HEK293 (cell line): ENCODE data around the gene PCDH18.

Experiments used
- CTCF ChIA-PET: fragments of 350-600 bp; formaldehyde crosslinking; extraction: SDS; loops from one replicate; lab custom pipeline; 2021; ENCODE audit warnings: antibody characterized with exemption; lab: Yijun Ruan, JAX
- POLR2A ChIA-PET: fragments of 300-600 bp; formaldehyde crosslinking; extraction: SDS; loops from one replicate; lab custom pipeline; 2020; ENCODE audit warnings: antibody characterized with exemption, inconsistent platforms; lab: Yijun Ruan, JAX
- H3K27ac ChIP-seq: fragments of 200-500 bp; sonication (Bioruptor generic); 2 replicates; pipeline ENCODE4 v1.5.1; 2014; ENCODE audit warnings: low read depth, low read length, control low read depth, inconsistent platforms; ENCODE audit errors: extremely low read depth
- H3K36me3 ChIP-seq, 2 experiments: fragments of 200-500 bp in 1 of 2; sonication (Bioruptor generic) in 1 of 2; 1 replicate in 1 of 2; 2 replicates in 1 of 2; pipeline ENCODE4 v1.5.1; 2014 to 2017; ENCODE audit warnings: inconsistent platforms in 2 of 2, low read length in 2 of 2; ENCODE audit not compliant: control insufficient read depth in 2 of 2, insufficient read depth in 1 of 2
- H3K4me1 ChIP-seq: fragments of 200-500 bp; sonication (Bioruptor generic); 2 replicates; pipeline ENCODE4 v1.5.1; 2014; ENCODE audit warnings: mild to moderate bottlenecking, low read length, inconsistent platforms; ENCODE audit not compliant: control insufficient read depth, insufficient read depth
- H3K4me3 ChIP-seq: 2 replicates; pipeline ENCODE4 v1.5.1; 2011; ENCODE audit warnings: low read depth, mild to moderate bottlenecking, control low read depth, low read length, moderate library complexity
- H3K9me3 ChIP-seq: fragments of 200-500 bp; sonication (Bioruptor generic); 2 replicates; pipeline ENCODE4 v1.5.1; 2014; ENCODE audit warnings: low read depth, low read length, inconsistent platforms; ENCODE audit not compliant: control insufficient read depth, insufficient read depth
- GLI2 ChIP-seq: fragments of 450-650 bp; formaldehyde crosslinking; IDR thresholded peaks from 2 replicates; pipeline ENCODE4; 2017; ENCODE audit warnings: missing biosample characterization, missing genetic modification characterization, low read depth, borderline replicate concordance
- GLIS1 ChIP-seq: fragments of 450-650 bp; formaldehyde crosslinking; IDR thresholded peaks from 2 replicates; pipeline ENCODE4 v1.5.1; 2016; ENCODE audit warnings: missing biosample characterization, missing genetic modification characterization
- HOXC10 ChIP-seq: sonication (generic); formaldehyde crosslinking; IDR thresholded peaks from 2 replicates; pipeline ENCODE4 v1.8.1; 2023; ENCODE audit warnings: mild to moderate bottlenecking, missing genetic modification reagents
- KLF10 ChIP-seq: fragments of 450-650 bp; IDR thresholded peaks from 2 replicates; pipeline ENCODE4 v1.5.1; 2018; ENCODE audit warnings: missing biosample characterization, mild to moderate bottlenecking, missing genetic modification characterization
- KLF9 ChIP-seq: fragments of 450-650 bp; formaldehyde crosslinking; IDR thresholded peaks from 2 replicates; pipeline ENCODE4 v1.5.1; 2016; ENCODE audit warnings: missing biosample characterization, missing genetic modification characterization, low read depth
- MYNN ChIP-seq: fragments of 450-650 bp; formaldehyde crosslinking; IDR thresholded peaks from 2 replicates; pipeline ENCODE4 v1.5.1; 2016; ENCODE audit warnings: missing biosample characterization, missing genetic modification characterization, borderline replicate concordance
- SCRT2 ChIP-seq: fragments of 450-650 bp; formaldehyde crosslinking; IDR thresholded peaks from 2 replicates; pipeline ENCODE4 v1.5.1; 2016; ENCODE audit warnings: missing biosample characterization, missing genetic modification characterization
- SETDB1 ChIP-seq: IDR thresholded peaks from one replicate; pipeline ENCODE4 v1.6.1; 2017; ENCODE audit warnings: mild to moderate bottlenecking, low read length, moderate library complexity, mixed read lengths; ENCODE audit not compliant: insufficient read length
- ZBTB7A ChIP-seq: fragments of 450-650 bp; formaldehyde crosslinking; IDR thresholded peaks from 2 replicates; pipeline ENCODE4 v1.5.1; 2016; ENCODE audit warnings: low read depth, missing biosample characterization, missing genetic modification characterization
- ZFP3 ChIP-seq: fragments of 450-650 bp; formaldehyde crosslinking; IDR thresholded peaks from 2 replicates; pipeline ENCODE4 v1.5.1; 2016; ENCODE audit warnings: low read depth, missing biosample characterization, missing genetic modification characterization
- ZNF133 ChIP-seq: fragments of 450-650 bp; formaldehyde crosslinking; IDR thresholded peaks from 2 replicates; pipeline ENCODE4 v1.5.1; 2016; ENCODE audit warnings: missing biosample characterization, missing genetic modification characterization
- ZNF174 ChIP-seq: fragments of 450-650 bp; formaldehyde crosslinking; IDR thresholded peaks from 2 replicates; pipeline ENCODE4 v1.5.0; 2017; ENCODE audit warnings: missing biosample characterization, mild to moderate bottlenecking, missing genetic modification characterization
- ZNF184 ChIP-seq: fragments of 450-650 bp; IDR thresholded peaks from 2 replicates; pipeline ENCODE4 v1.5.1; 2018; ENCODE audit warnings: missing biosample characterization, mild to moderate bottlenecking, missing genetic modification characterization
- ZNF324 ChIP-seq: fragments of 450-650 bp; formaldehyde crosslinking; IDR thresholded peaks from 2 replicates; pipeline ENCODE4 v1.5.1; 2016; ENCODE audit warnings: missing biosample characterization, missing genetic modification characterization
- ZNF335 ChIP-seq: fragments of 450-650 bp; formaldehyde crosslinking; conservative IDR thresholded peaks from 2 replicates; pipeline ENCODE4 v1.5.1; 2016; ENCODE audit warnings: missing biosample characterization, missing genetic modification characterization
- ZNF341 ChIP-seq: fragments of 450-650 bp; formaldehyde crosslinking; IDR thresholded peaks from 2 replicates; pipeline ENCODE4; 2016; ENCODE audit warnings: low read depth, missing biosample characterization, missing genetic modification characterization
- ZNF571 ChIP-seq: fragments of 450-650 bp; formaldehyde crosslinking; IDR thresholded peaks from 2 replicates; pipeline ENCODE4 v1.5.0; 2017; ENCODE audit warnings: missing biosample characterization, missing genetic modification characterization
- ZNF600 ChIP-seq: fragments of 450-650 bp; formaldehyde crosslinking; IDR thresholded peaks from 2 replicates; pipeline ENCODE4 v1.5.1; 2016; ENCODE audit warnings: missing biosample characterization, missing genetic modification characterization
- ZNF626 ChIP-seq: fragments of 450-650 bp; sonication (Bioruptor Pico); formaldehyde crosslinking; IDR thresholded peaks from 2 replicates; pipeline ENCODE4 v1.5.1; 2018; ENCODE audit warnings: missing biosample characterization, missing genetic modification characterization, inconsistent platforms
- ZNF701 ChIP-seq: fragments of 450-650 bp; formaldehyde crosslinking; IDR thresholded peaks from 2 replicates; pipeline ENCODE4 v1.5.1; 2016; ENCODE audit warnings: missing biosample characterization, missing genetic modification characterization
- ZNF776 ChIP-seq: fragments of 450-650 bp; formaldehyde crosslinking; IDR thresholded peaks from 2 replicates; pipeline ENCODE4 v1.5.0; 2017; ENCODE audit warnings: missing biosample characterization, missing genetic modification characterization, borderline replicate concordance
- TF ChIP-seq, protein P1 (sequence below): fragments of 450-650 bp; formaldehyde crosslinking; IDR thresholded peaks from 2 replicates; pipeline ENCODE4; 2016; ENCODE audit warnings: missing biosample characterization, missing genetic modification characterization
- TF ChIP-seq, protein P2 (sequence below): fragments of 450-650 bp; formaldehyde crosslinking; IDR thresholded peaks from 2 replicates; pipeline ENCODE4 v1.5.1; 2016; ENCODE audit warnings: missing biosample characterization, missing genetic modification characterization
- TF ChIP-seq, protein P3 (sequence below): fragments of 450-650 bp; formaldehyde crosslinking; IDR thresholded peaks from 2 replicates; pipeline ENCODE4 v1.5.1; 2016; ENCODE audit warnings: missing biosample characterization, missing genetic modification characterization
- TF ChIP-seq, protein P4 (sequence below): fragments of 450-650 bp; formaldehyde crosslinking; IDR thresholded peaks from 2 replicates; pipeline ENCODE4 v1.5.1; 2017; ENCODE audit warnings: missing biosample characterization, missing genetic modification characterization

PCDH18 gene

DNA sequence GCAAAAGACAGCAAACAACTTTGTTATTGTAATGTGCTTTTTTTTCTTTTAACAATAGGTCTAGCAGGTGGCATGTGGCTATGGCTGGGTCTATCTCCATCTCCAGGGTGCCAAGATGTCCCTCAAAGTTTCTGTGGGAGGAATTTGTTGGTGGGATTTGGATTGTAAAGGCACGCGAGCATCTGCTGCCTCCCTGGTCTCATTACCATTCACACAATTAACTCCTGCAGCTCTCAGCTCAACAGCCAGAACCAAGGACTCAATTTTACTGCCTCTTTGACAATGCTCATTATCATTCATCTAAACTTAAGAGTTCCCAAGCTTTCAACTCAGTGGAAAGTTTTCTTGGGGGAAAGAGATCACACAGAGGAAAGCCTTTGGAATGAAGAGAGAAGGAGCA, 10.9 kb upstream of the PCDH18 start:
- Histone ChIP-seq H3K4me1 (no peaks in the 10 kb centered on the region), H3K9me3 (no peaks in the 10 kb centered on the region), H3K4me3 (no peak overlapping the region), H3K27ac (no peak overlapping the region), H3K36me3 (no peaks in the 10 kb centered on the region)
- ChIA-PET CTCF (interaction anchor here (0.7 kb wide), 2 partner anchors 244 to 930 kb away, joined by 3 to 4 read pairs; no protein-coding TSS in a partner anchor), POLR2A (no interaction called here)
- TF ChIP-seq ZNF776 (tag by site-specific recombination) (no peak), GLIS1 (tag by site-specific recombination) (no peak), ZNF600 (tag by site-specific recombination) (no peak), ZFP3 (no peak), ZNF341 (no peak), KLF10 (no peak), ZNF133 (tag by site-specific recombination) (no peak), ZNF174 (no peak), MYNN (tag by site-specific recombination) (no peak), ZNF571 (tag by site-specific recombination) (no peak), ZNF335 (tag by site-specific recombination) (no peak), ZNF184 (tag by site-specific recombination) (no peak), HOXC10 (CRISPR knock-in tag) (no peak), SCRT2 (tag by site-specific recombination) (no peak), GLI2 (tag by site-specific recombination) (no peak), ZNF701 (tag by site-specific recombination) (no peak)
- TF ChIP-seq, protein P1, sequence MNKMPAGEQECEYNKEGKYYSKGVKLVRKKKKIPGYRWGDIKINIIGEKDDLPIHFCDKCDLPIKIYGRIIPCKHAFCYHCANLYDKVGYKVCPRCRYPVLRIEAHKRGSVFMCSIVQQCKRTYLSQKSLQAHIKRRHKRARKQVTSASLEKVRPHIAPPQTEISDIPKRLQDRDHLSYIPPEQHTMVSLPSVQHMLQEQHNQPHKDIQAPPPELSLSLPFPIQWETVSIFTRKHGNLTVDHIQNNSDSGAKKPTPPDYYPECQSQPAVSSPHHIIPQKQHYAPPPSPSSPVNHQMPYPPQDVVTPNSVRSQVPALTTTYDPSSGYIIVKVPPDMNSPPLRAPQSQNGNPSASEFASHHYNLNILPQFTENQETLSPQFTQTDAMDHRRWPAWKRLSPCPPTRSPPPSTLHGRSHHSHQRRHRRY = no peak
- TF ChIP-seq, protein P2, sequence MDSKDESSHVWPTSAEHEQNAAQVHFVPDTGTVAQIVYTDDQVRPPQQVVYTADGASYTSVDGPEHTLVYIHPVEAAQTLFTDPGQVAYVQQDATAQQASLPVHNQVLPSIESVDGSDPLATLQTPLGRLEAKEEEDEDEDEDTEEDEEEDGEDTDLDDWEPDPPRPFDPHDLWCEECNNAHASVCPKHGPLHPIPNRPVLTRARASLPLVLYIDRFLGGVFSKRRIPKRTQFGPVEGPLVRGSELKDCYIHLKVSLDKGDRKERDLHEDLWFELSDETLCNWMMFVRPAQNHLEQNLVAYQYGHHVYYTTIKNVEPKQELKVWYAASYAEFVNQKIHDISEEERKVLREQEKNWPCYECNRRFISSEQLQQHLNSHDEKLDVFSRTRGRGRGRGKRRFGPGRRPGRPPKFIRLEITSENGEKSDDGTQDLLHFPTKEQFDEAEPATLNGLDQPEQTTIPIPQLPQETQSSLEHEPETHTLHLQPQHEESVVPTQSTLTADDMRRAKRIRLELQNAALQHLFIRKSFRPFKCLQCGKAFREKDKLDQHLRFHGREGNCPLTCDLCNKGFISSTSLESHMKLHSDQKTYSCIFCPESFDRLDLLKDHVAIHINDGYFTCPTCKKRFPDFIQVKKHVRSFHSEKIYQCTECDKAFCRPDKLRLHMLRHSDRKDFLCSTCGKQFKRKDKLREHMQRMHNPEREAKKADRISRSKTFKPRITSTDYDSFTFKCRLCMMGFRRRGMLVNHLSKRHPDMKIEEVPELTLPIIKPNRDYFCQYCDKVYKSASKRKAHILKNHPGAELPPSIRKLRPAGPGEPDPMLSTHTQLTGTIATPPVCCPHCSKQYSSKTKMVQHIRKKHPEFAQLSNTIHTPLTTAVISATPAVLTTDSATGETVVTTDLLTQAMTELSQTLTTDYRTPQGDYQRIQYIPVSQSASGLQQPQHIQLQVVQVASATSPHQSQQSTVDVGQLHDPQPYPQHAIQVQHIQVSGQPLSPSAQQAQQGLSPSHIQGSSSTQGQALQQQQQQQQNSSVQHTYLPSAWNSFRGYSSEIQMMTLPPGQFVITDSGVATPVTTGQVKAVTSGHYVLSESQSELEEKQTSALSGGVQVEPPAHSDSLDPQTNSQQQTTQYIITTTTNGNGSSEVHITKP = no peak
- TF ChIP-seq, protein P3, sequence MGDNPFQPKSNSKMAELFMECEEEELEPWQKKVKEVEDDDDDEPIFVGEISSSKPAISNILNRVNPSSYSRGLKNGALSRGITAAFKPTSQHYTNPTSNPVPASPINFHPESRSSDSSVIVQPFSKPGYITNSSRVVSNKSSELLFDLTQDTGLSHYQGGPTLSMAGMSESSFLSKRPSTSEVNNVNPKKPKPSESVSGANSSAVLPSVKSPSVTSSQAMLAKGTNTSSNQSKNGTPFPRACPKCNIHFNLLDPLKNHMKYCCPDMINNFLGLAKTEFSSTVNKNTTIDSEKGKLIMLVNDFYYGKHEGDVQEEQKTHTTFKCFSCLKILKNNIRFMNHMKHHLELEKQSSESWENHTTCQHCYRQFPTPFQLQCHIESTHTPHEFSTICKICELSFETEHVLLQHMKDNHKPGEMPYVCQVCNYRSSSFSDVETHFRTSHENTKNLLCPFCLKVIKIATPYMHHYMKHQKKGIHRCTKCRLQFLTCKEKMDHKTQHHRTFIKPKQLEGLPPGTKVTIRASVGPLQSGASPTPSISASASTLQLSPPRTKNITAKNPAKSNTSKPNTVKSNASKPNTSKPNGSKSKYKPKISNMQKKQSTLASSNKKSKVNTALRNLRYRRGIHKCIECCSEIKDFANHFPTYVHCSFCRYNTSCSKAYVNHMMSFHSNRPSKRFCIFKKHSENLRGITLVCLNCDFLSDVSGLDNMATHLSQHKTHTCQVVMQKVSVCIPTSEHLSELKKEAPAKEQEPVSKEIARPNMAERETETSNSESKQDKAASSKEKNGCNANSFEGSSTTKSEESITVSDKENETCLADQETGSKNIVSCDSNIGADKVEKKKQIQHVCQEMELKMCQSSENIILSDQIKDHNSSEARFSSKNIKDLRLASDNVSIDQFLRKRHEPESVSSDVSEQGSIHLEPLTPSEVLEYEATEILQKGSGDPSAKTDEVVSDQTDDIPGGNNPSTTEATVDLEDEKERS = no peak

DNA sequence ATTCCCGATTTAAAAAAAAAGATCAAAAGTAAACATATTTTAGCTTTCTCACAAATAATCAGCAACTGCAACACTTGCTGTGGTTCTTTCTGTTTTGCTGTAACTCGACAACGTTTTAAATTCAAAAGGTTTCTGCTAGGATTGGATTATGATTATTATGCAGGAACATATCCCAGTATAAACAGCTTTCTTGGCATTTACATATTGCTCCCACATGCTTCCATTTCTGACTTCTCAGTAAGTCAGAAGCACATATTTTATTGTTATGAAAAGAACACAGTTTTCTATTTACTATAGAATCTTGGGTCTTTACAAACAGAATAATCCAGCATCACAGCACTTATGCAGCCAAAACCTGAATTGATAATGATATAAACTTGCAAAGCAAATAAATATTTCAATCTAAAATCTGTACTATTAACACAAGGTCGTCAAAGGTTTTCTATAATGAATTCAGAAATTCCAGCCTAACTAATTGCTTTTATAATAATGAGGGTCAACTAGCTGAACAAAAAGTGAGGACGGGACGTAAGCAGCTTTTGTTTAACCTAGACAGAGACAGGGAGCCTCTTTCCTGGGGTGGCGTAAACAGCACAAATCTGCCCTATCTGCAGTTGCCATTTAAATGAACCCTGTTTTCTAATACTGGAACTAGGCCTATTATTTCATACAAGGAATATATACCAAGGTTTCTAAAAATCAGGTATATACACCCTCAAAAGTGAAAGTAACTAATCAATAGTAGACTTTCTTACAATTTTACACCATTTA, 9.8 kb upstream of the PCDH18 start:
- Histone ChIP-seq H3K4me1 (no peaks in the 10 kb centered on the region), H3K27ac (no peak overlapping the region), H3K4me3 (no peak overlapping the region), H3K36me3 (no peaks in the 10 kb centered on the region), H3K9me3 (no peaks in the 10 kb centered on the region)
- CTCF ChIA-PET = no interaction called here
- POLR2A ChIA-PET = no interaction called here
- TF ChIP-seq, protein P4, sequence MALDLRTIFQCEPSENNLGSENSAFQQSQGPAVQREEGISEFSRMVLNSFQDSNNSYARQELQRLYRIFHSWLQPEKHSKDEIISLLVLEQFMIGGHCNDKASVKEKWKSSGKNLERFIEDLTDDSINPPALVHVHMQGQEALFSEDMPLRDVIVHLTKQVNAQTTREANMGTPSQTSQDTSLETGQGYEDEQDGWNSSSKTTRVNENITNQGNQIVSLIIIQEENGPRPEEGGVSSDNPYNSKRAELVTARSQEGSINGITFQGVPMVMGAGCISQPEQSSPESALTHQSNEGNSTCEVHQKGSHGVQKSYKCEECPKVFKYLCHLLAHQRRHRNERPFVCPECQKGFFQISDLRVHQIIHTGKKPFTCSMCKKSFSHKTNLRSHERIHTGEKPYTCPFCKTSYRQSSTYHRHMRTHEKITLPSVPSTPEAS (tag by site-specific recombination) = no peak
- TF ChIP-seq KLF9 (tag by site-specific recombination) (no peak), ZNF600 (tag by site-specific recombination) (no peak), ZBTB7A (no peak), ZNF626 (no peak), SETDB1 (no peak), ZNF324 (no peak)
